OCI-LY3 (cell line): Measurements from ENCODE around the gene ALS2CL.

ENCODE experiments used
- H2AFZ ChIP-seq: fragments of 200-600, 300-600 bp; shearing (Covaris generic); 2 replicates; pipeline ENCODE4 v1.6.0; 2014; ENCODE audit warnings: antibody characterized with exemption, low read depth, low read length
- H3K27ac ChIP-seq: fragments of 200-600, 300-600 bp; sonication (generic); 2 replicates; pipeline ENCODE4 v1.5.1; 2014; ENCODE audit warnings: mild to moderate bottlenecking, low read length, moderate library complexity, mixed read lengths
- H3K27me3 ChIP-seq: fragments of 200-600, 300-600 bp; sonication (generic); 2 replicates; pipeline ENCODE4 v1.6.1; 2014; ENCODE audit warnings: low read depth, low read length, mixed read lengths
- H3K36me3 ChIP-seq: fragments of 200-600, 300-600 bp; sonication (generic); replicated peaks from 2 replicates; pipeline ENCODE3; 2014; ENCODE audit warnings: low read depth, low read length, mixed read lengths
- H3K4me1 ChIP-seq: fragments of 300-600, 200-600 bp; sonication (generic); 2 replicates; pipeline ENCODE4 v1.6.1; 2014; ENCODE audit warnings: low read length, mixed read lengths
- H3K4me2 ChIP-seq: fragments of 200-600, 300-600 bp; sonication (generic); 2 replicates; pipeline ENCODE4 v1.6.1; 2014; ENCODE audit warnings: low read length, mixed read lengths
- H3K4me3 ChIP-seq: fragments of 300-600, 200-600 bp; sonication (generic); 2 replicates; pipeline ENCODE4 v1.5.1; 2014; ENCODE audit warnings: antibody characterized with exemption, mild to moderate bottlenecking, low read length, moderate library complexity
- H3K79me2 ChIP-seq: fragments of 300-600, 200-600 bp; shearing (Covaris generic); 2 replicates; pipeline ENCODE4 v1.6.1; 2014; ENCODE audit warnings: mild to moderate bottlenecking, low read length, mixed read lengths
- H3K9ac ChIP-seq: fragments of 300-600, 200-600 bp; shearing (Covaris generic); 2 replicates; pipeline ENCODE4 v1.6.0; 2014; ENCODE audit warnings: mild to moderate bottlenecking, low read length, moderate library complexity
- H3K9me3 ChIP-seq: fragments of 200-600, 300-600 bp; shearing (Covaris generic); 2 replicates; pipeline ENCODE4 v1.6.1; 2014; ENCODE audit warnings: low read length, mixed read lengths; ENCODE audit not compliant: insufficient read depth
- H4K20me1 ChIP-seq: fragments of 200-600, 300-600 bp; sonication (generic); 2 replicates; pipeline ENCODE4 v1.6.1; 2016; ENCODE audit warnings: low read length, mixed read lengths; ENCODE audit not compliant: insufficient read depth
- CTCF ChIP-seq: fragments of 200-600, 300-600 bp; sonication (generic); IDR thresholded peaks from 2 replicates; pipeline ENCODE4 v1.5.1; 2014; ENCODE audit warnings: antibody characterized with exemption, low read length, low read depth
- EZH2phosphoT487 ChIP-seq: fragments of 200-600 bp; shearing (Covaris generic); IDR thresholded peaks from 2 replicates; pipeline ENCODE4 v1.6.1; 2018; ENCODE audit warnings: antibody characterized with exemption, mixed run types, low read depth

ALS2CL gene

DNA sequence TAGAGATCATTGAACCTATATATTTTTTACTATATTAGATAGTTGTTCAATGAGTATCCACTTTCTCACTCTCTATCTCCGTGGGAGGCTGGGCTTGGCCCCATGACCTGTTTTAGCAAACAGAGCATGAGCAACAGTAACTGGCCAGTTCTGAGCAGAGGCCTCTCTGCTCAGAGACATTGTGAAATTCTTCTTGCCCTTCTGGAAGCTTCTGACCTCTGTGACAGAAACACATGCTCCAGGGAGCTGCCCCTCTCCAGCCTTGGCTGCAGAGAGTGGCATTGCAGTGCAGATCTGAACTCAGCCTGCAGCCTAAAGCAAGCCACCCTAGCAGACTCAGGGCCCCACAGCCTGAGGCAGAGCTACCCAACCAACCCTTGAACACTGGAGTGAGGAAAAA lies 60.7 kb downstream of the ALS2CL start:
- Histone ChIP-seq H3K9me3 (no peaks in the 10 kb centered on the region), H3K27ac (no peak overlapping the region), H2AFZ (no peak overlapping the region), H3K27me3 (peaks cover 27% of the 10 kb centered on the region), H4K20me1 (no peaks in the 10 kb centered on the region), H3K4me2 (no peak overlapping the region), H3K36me3 (no peaks in the 10 kb centered on the region), H3K79me2 (no peaks in the 10 kb centered on the region), H3K4me1 (peaks cover 18% of the 10 kb centered on the region), H3K9ac (no peak overlapping the region), H3K4me3 (no peak overlapping the region)
- no peak for TF ChIP-seq EZH2phosphoT487
- TF ChIP-seq CTCF = no peak

DNA sequence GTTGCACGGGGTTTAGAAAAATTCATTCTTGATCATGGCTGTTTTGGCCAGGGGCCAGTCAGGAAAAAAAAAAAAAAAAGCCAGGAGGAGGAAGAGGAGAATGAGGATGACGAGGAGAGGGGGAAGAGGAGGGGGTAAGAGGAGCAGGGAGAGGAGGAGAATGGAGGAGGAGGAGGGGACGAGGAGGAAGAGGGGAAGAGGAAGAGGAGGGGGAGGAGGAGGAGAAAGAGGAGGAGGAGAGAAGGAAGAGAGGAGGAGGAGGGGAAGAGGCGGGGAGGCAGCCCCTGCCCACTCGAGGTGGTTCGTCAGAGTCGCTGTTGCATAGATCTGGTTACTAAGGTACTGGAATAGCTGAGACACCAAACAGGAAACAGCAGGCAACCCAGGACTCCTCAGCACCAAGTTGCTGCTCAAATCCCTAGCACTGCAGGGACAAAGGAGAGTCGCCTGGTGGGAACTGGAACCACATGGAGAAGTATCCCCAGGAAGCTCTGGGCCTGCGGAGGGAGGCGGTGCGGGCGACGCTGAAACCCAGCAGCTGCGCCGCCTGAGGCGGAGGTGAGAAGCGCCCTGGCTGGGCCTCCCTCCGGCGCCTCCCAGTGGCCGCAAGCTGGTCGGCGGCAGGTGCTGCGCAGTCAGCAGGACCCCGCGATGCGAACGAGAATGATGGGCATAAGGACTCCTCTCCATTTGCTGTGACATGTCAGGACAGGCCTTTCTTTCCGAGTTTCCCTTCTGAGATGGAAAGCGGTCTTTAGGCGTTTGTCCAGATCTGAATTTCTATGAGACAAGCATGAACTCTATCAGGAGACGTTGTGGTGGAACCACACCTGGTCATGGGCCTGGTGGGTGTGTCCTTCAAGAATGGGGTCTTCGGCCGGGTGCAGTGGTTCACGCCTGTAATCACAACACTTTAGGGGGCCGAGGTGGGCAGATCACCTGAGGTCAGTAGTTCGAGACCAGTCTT lies 63.6 kb downstream of the ALS2CL start:
- H3K79me2 ChIP-seq = no peaks in the 10 kb centered on the region
- peak overlapping the region; percentile 77 for H3K4me3 ChIP-seq
- no peaks in the 10 kb centered on the region for H3K36me3 ChIP-seq
- H3K9ac ChIP-seq = peak overlapping the region; percentile 55
- peaks cover 17% of the 10 kb centered on the region for H3K4me1 ChIP-seq
- TF ChIP-seq CTCF (peak; percentile 99), EZH2phosphoT487 (no peak)
- H3K9me3 ChIP-seq = no peaks in the 10 kb centered on the region
- peaks cover 18% of the 10 kb centered on the region; the same call in 1 of the 2 replicates for H3K27me3 ChIP-seq
- no peak overlapping the region for H3K27ac ChIP-seq
- H2AFZ ChIP-seq = peak overlapping the region; percentile 96
- no peaks in the 10 kb centered on the region for H4K20me1 ChIP-seq
- peak overlapping the region; percentile 93 for H3K4me2 ChIP-seq

DNA sequence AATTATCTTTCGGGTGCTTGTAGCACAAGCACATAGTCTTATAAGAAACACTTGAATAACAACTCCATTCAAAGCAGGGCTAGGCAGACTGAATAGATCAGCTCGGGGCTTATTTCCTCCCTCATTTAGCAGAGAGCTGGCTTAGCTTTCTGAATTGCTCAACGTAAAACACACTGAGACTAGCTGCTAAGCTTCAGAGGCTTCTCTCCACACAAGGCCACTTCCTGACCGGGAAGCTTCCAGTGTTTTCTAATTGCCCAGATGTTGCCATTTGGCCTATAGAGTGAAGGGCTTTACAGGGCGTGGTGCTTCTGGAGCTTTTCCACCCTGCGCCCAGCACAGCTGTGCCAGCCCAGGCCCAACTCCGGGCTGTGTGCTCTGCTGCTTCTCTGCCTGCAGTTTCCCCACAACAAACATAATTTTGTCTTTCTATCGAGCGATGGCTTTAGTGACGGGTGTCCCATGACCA lies 64.5 kb downstream of the ALS2CL start:
- Histone ChIP-seq H3K27ac (no peak overlapping the region), H3K36me3 (no peaks in the 10 kb centered on the region), H4K20me1 (no peaks in the 10 kb centered on the region), H3K27me3 (peaks cover 18% of the 10 kb centered on the region), H3K4me2 (peak overlapping the region; percentile 93), H2AFZ (peak overlapping the region; percentile 96), H3K9ac (peak overlapping the region; percentile 55; the same call in 1 of the 2 replicates), H3K79me2 (no peaks in the 10 kb centered on the region), H3K9me3 (no peaks in the 10 kb centered on the region), H3K4me3 (peak overlapping the region; percentile 77), H3K4me1 (peaks cover 12% of the 10 kb centered on the region)
- TF ChIP-seq CTCF = no peak
- no peak for TF ChIP-seq EZH2phosphoT487

DNA sequence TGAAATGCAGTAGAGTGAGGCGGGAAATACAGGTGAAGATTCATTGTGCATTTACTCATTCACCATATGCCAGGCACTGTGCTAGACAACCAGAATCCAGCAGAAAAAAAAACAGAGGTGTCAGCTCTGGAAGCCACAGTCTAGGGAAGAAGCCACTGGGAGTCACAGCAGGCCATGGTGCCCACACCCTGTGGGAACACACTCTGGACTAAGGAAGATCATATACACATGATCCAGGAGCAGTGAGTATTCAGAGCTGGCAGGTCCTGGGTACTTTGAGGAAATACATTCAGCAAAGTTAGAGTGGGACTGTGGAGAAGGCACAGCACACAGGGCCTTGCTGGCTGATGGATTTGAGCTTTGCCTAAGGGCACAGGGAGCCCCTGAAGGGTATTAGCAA lies 66.4 kb downstream of the ALS2CL start:
- Histone ChIP-seq H3K4me1 (peaks cover 12% of the 10 kb centered on the region), H3K79me2 (no peaks in the 10 kb centered on the region), H3K9me3 (no peaks in the 10 kb centered on the region), H2AFZ (no peak overlapping the region), H4K20me1 (no peaks in the 10 kb centered on the region), H3K27me3 (peaks cover 32% of the 10 kb centered on the region), H3K36me3 (no peaks in the 10 kb centered on the region), H3K9ac (no peak overlapping the region), H3K27ac (no peak overlapping the region), H3K4me3 (no peak overlapping the region), H3K4me2 (no peak overlapping the region)
- TF ChIP-seq CTCF (no peak), EZH2phosphoT487 (no peak)
